Activated naive CD4-positive, alpha-beta T cell treated with anti-CD3 and anti-CD28 coated beads, Interleukin-2, amount 50 U/mL, for 72 hours (primary cell): ENCODE data around the gene TBC1D22A. TPM values are rescaled to one million over a fixed set of nuclear protein-coding genes. Genes with fewer than 3 reads are reported as not detected.
A peak's percentile ranks its signal among the peaks of the same experiment; 100 is the strongest.

Experiments used
- ATAC-seq, 2 donors: fragments of 150-1000 bp; cut with Tn5 transposase; 2 replicates each; pipeline ENCODE4 v1.10.0; 2021; ENCODE audit warnings: mild to moderate bottlenecking in 2 of 2, moderate library complexity in 2 of 2
- DNase-seq, 2 donors: peaks; one replicate each; pipeline ENCODE4 v3.0.0; 2021 to 2022; ENCODE audit warnings: low spot score in 2 of 2
- H3K27ac Mint-ChIP-seq, 2 donors: one replicate each; pipeline ENCODE4 v1.8.0; 2022; ENCODE audit warnings: mild to moderate bottlenecking in 2 of 2, mixed read lengths in 2 of 2
- H3K36me3 Mint-ChIP-seq, 2 donors: one replicate each; pipeline ENCODE4 v1.8.0; 2022; ENCODE audit warnings: mixed read lengths in 2 of 2
- H3K9me3 Mint-ChIP-seq, 2 donors: one replicate each; pipeline ENCODE4 v1.8.0; 2022; ENCODE audit warnings: mixed read lengths in 2 of 2
- total RNA-seq, 2 donors: library from RNA; stranded (reverse); gene quantifications; one replicate each; pipeline ENCODE4 v1.2.3, GENCODE V29; 2022

TBC1D22A gene
- total RNA-seq, 2 donors from 2014 or later, result 17.8 to 50.8 TPM

GRCh38 chr22:47125603-47126002 is 363.2 kb downstream of the TBC1D22A start:
- DNase-seq (no peak), ATAC-seq (no peak)
- H3K9me3 Mint-ChIP-seq, result no peaks in the 10 kb centered on the region
- peak overlapping the region in 1 of 2 donors; percentile 0 for H3K27ac Mint-ChIP-seq
- no peaks in the 10 kb centered on the region for H3K36me3 Mint-ChIP-seq

- Mint-ChIP-seq H3K9me3 (no peaks in the 10 kb centered on the region), H3K36me3 (no peaks in the 10 kb centered on the region), H3K27ac (peak overlapping the region in 1 of 2 donors; percentile 9)
- ATAC-seq (no peak), DNase-seq (no peak)
These were observed 363.9 kb downstream of the TBC1D22A start for GRCh38 chr22:47126344-47126811.

GRCh38 chr22:47127441-47127871 is 365.0 kb downstream of the TBC1D22A start:
- ATAC-seq (no peak), DNase-seq (no peak)
- Mint-ChIP-seq H3K36me3 (no peaks in the 10 kb centered on the region), H3K9me3 (no peaks in the 10 kb centered on the region), H3K27ac (no peak overlapping the region)

- H3K27ac Mint-ChIP-seq, result peak overlapping the region in 1 of 2 donors; percentile 87
- H3K36me3 Mint-ChIP-seq, result no peaks in the 10 kb centered on the region
- no peaks in the 10 kb centered on the region for H3K9me3 Mint-ChIP-seq
- DNase-seq (no peak), ATAC-seq (no peak)
These were observed 365.8 kb downstream of the TBC1D22A start for GRCh38 chr22:47128216-47128615.

- no peak for DNase-seq
- H3K27ac Mint-ChIP-seq, result peak overlapping the region; percentile 55 to 87
- no peak for ATAC-seq
- H3K9me3 Mint-ChIP-seq, result no peaks in the 10 kb centered on the region
- no peaks in the 10 kb centered on the region for H3K36me3 Mint-ChIP-seq
These were observed 366.3 kb downstream of the TBC1D22A start for GRCh38 chr22:47128622-47129215.

- Mint-ChIP-seq H3K9me3 (no peaks in the 10 kb centered on the region), H3K27ac (peak overlapping the region; percentile 86 to 87), H3K36me3 (no peaks in the 10 kb centered on the region)
- ATAC-seq (peak; percentile 24 to 88), DNase-seq (no peak)
These were observed 367.6 kb downstream of the TBC1D22A start for GRCh38 chr22:47129902-47130635.

- Mint-ChIP-seq H3K36me3 (no peaks in the 10 kb centered on the region), H3K27ac (peak overlapping the region in 1 of 2 donors; percentile 87), H3K9me3 (no peaks in the 10 kb centered on the region)
- DNase-seq (no peak), ATAC-seq (no peak)
These were observed 368.6 kb downstream of the TBC1D22A start for GRCh38 chr22:47130883-47131631.

GRCh38 chr22:47131632-47132427 is 369.4 kb downstream of the TBC1D22A start:
- DNase-seq (no peak), ATAC-seq (no peak)
- no peak overlapping the region for H3K27ac Mint-ChIP-seq
- H3K9me3 Mint-ChIP-seq, result no peaks in the 10 kb centered on the region
- no peaks in the 10 kb centered on the region for H3K36me3 Mint-ChIP-seq

GRCh38 chr22:47132428-47132825 is 370.0 kb downstream of the TBC1D22A start:
- Mint-ChIP-seq H3K27ac (no peak overlapping the region), H3K9me3 (no peaks in the 10 kb centered on the region), H3K36me3 (no peaks in the 10 kb centered on the region)
- no peak for DNase-seq
- ATAC-seq, result no peak

- ATAC-seq (no peak), DNase-seq (no peak)
- H3K9me3 Mint-ChIP-seq, result no peaks in the 10 kb centered on the region
- no peaks in the 10 kb centered on the region for H3K36me3 Mint-ChIP-seq
- H3K27ac Mint-ChIP-seq, result peak overlapping the region in 1 of 2 donors; percentile 77
These were observed 370.9 kb downstream of the TBC1D22A start for GRCh38 chr22:47133061-47133969.

GRCh38 chr22:47134222-47134621 is 371.8 kb downstream of the TBC1D22A start:
- ATAC-seq (no peak), DNase-seq (no peak)
- Mint-ChIP-seq H3K9me3 (no peaks in the 10 kb centered on the region), H3K27ac (peak overlapping the region in 1 of 2 donors; percentile 77), H3K36me3 (no peaks in the 10 kb centered on the region)

GRCh38 chr22:47135338-47135737 is 372.9 kb downstream of the TBC1D22A start:
- DNase-seq (no peak), ATAC-seq (no peak)
- H3K36me3 Mint-ChIP-seq, result no peaks in the 10 kb centered on the region
- H3K27ac Mint-ChIP-seq, result peak overlapping the region in 1 of 2 donors; percentile 55
- no peaks in the 10 kb centered on the region for H3K9me3 Mint-ChIP-seq

GRCh38 chr22:47136050-47136449 is 373.6 kb downstream of the TBC1D22A start:
- no peak for ATAC-seq
- H3K36me3 Mint-ChIP-seq, result no peaks in the 10 kb centered on the region
- DNase-seq, result no peak
- no peak overlapping the region for H3K27ac Mint-ChIP-seq
- no peaks in the 10 kb centered on the region for H3K9me3 Mint-ChIP-seq

- no peak for ATAC-seq
- no peaks in the 10 kb centered on the region for H3K36me3 Mint-ChIP-seq
These were observed 374.2 kb downstream of the TBC1D22A start for GRCh38 chr22:47136671-47137070.

GRCh38 chr22:47139013-47139789 is 376.8 kb downstream of the TBC1D22A start:
- H3K36me3 Mint-ChIP-seq, result no peaks in the 10 kb centered on the region
- DNase-seq, result no peak
- H3K27ac Mint-ChIP-seq, result no peak overlapping the region
- peak in 1 of 2 donors; percentile 4 for ATAC-seq
- no peaks in the 10 kb centered on the region for H3K9me3 Mint-ChIP-seq

More at GRCh38 chr22:47136671-47137070, 374.2 kb downstream of the TBC1D22A start:
- DNase-seq, result no peak
- Mint-ChIP-seq H3K27ac (peak overlapping the region; percentile 40 to 82), H3K9me3 (no peaks in the 10 kb centered on the region)
